Activated T-helper 1 cell treated with anti-CD3 and anti-CD28 coated beads, Interleukin-2, amount 50 U/mL, for 16 hours (primary cell): Measurements from ENCODE around the gene TBCD.

ENCODE experiments used
- DNase-seq, 2 donors: peaks; one replicate each; pipeline ENCODE4 v3.0.0-alpha.2; 2020; ENCODE audit warnings: low read depth in 1 of 2, low spot score in 1 of 2

TBCD gene

GRCh38 chr17:82751571-82752370 lies at the start of gene TBCD:
Gene TBCD, plus strand, starts transcription at chr17:82752065. Its CDS starts 129 bp downstream, at chr17:82752194.
- DNase-seq, result peak; percentile 83 to 87

GRCh38 chr17:82702231-82702927 lies 49.5 kb upstream of the TBCD start:
- no peak for DNase-seq

- no peak for DNase-seq
Measured at GRCh38 chr17:82703036-82703745, 48.7 kb upstream of the TBCD start.

- DNase-seq, result no peak
Measured at GRCh38 chr17:82703935-82704865, 47.7 kb upstream of the TBCD start.

- DNase-seq, result no peak
Measured at GRCh38 chr17:82704886-82705285, 47.0 kb upstream of the TBCD start.

GRCh38 chr17:82705756-82706155 lies 46.1 kb upstream of the TBCD start:
- DNase-seq, result no peak

- no peak for DNase-seq
Measured at GRCh38 chr17:82709024-82709675, 42.7 kb upstream of the TBCD start.

GRCh38 chr17:82709676-82710498 lies 42.0 kb upstream of the TBCD start:
- DNase-seq, result no peak

- DNase-seq, result no peak
Measured at GRCh38 chr17:82710499-82711232, 41.2 kb upstream of the TBCD start.

- DNase-seq, result no peak
Measured at GRCh38 chr17:82713071-82713723, 38.7 kb upstream of the TBCD start.

GRCh38 chr17:82716203-82717010 lies 35.5 kb upstream of the TBCD start, which contains the start of gene FN3KRP:
Gene FN3KRP, plus strand, starts transcription at chr17:82716706. Its CDS starts 50 bp downstream, at chr17:82716756.
- DNase-seq, result peak; percentile 68 to 79

GRCh38 chr17:82718986-82719685 lies 32.7 kb upstream of the TBCD start:
- DNase-seq, result no peak

- no peak for DNase-seq
Measured at GRCh38 chr17:82720204-82720603, 31.7 kb upstream of the TBCD start.

GRCh38 chr17:82722341-82723013 lies 29.4 kb upstream of the TBCD start:
- DNase-seq, result no peak

GRCh38 chr17:82723169-82723807 lies 28.6 kb upstream of the TBCD start:
- no peak for DNase-seq

- DNase-seq, result no peak
Measured at GRCh38 chr17:82726427-82726826, 25.4 kb upstream of the TBCD start.
